Measurements from ENCODE around the gene SMARCAL1.

The SMARCAL1 gene

GRCh38 chr2:216502381-216503158 is 90.3 kb downstream of the SMARCAL1 start:
- H3K36me3 ChIP-seq (replicated peaks; ENCODE audit: insufficient read depth, low read length) = peaks cover 35% of the 10 kb centered on the region
- H3K9me3 ChIP-seq (replicated peaks; ENCODE audit: insufficient read depth, low read length) = no peaks in the 10 kb centered on the region
- no peaks in the 10 kb centered on the region for H3K9me2 ChIP-seq (replicated peaks; ENCODE audit: insufficient read depth, low read length)
- H3K4me1 ChIP-seq (ENCODE audit: low read length) = peaks cover 15% of the 10 kb centered on the region
- H4K20me1 ChIP-seq (ENCODE audit: insufficient read depth, low read length) = peaks cover 16% of the 10 kb centered on the region; the same call in 1 of the 2 replicates
- H3K4me3 ChIP-seq (ENCODE audit: low read length) = no peak overlapping the region
- DNase-seq = no peak
- no peak overlapping the region for H3K9ac ChIP-seq (ENCODE audit: low read length)
- H3K79me2 ChIP-seq (ENCODE audit: low read length) = peaks cover 57% of the 10 kb centered on the region
- H3K27ac ChIP-seq (ENCODE audit: low read length) = no peak overlapping the region
- no peaks in the 10 kb centered on the region for H3K27me3 ChIP-seq (replicated peaks; ENCODE audit: insufficient read depth, low read length)
- peaks cover 12% of the 10 kb centered on the region; the same call in 1 of the 2 replicates for H3F3A ChIP-seq (ENCODE audit: insufficient read depth, low read length)
- no peak overlapping the region for H2AFZ ChIP-seq (ENCODE audit: low read length)
- H3K4me2 ChIP-seq (ENCODE audit: low read depth, low read length) = no peak overlapping the region
- no peak for TF ChIP-seq CTCF (IDR thresholded peaks at IDR 0.05; ENCODE audit: low read length)
- TF ChIP-seq EZH2 (optimal IDR thresholded peaks at IDR 0.05; ENCODE audit: low read depth, low read length) = no peak
- no peak for TF ChIP-seq EZH2phosphoT487 (IDR thresholded peaks at IDR 0.05; ENCODE audit: low read length)

GRCh38 chr2:216503159-216503629 is 90.9 kb downstream of the SMARCAL1 start:
- Histone ChIP-seq H3K9me2 (replicated peaks; ENCODE audit: insufficient read depth, low read length) (no peaks in the 10 kb centered on the region), H2AFZ (ENCODE audit: low read length) (no peak overlapping the region), H3K27ac (ENCODE audit: low read length) (no peak overlapping the region), H3K4me3 (ENCODE audit: low read length) (no peak overlapping the region), H3K27me3 (replicated peaks; ENCODE audit: insufficient read depth, low read length) (no peaks in the 10 kb centered on the region), H3K79me2 (ENCODE audit: low read length) (peaks cover 50% of the 10 kb centered on the region), H3K36me3 (replicated peaks; ENCODE audit: insufficient read depth, low read length) (peaks cover 35% of the 10 kb centered on the region), H3K9ac (ENCODE audit: low read length) (no peak overlapping the region), H3K4me2 (ENCODE audit: low read depth, low read length) (no peak overlapping the region), H4K20me1 (ENCODE audit: insufficient read depth, low read length) (peaks cover 16% of the 10 kb centered on the region; the same call in 1 of the 2 replicates), H3K4me1 (ENCODE audit: low read length) (peaks cover 12% of the 10 kb centered on the region; the same call in 1 of the 2 replicates), H3F3A (ENCODE audit: insufficient read depth, low read length) (peaks cover 16% of the 10 kb centered on the region; the same call in 1 of the 2 replicates), H3K9me3 (replicated peaks; ENCODE audit: insufficient read depth, low read length) (no peaks in the 10 kb centered on the region)
- no peak for DNase-seq
- TF ChIP-seq EZH2 (optimal IDR thresholded peaks at IDR 0.05; ENCODE audit: low read depth, low read length) (no peak), CTCF (IDR thresholded peaks at IDR 0.05; ENCODE audit: low read length) (no peak), EZH2phosphoT487 (IDR thresholded peaks at IDR 0.05; ENCODE audit: low read length) (no peak)

GRCh38 chr2:216503697-216504375 is 91.6 kb downstream of the SMARCAL1 start:
- Histone ChIP-seq H3K9me3 (replicated peaks; ENCODE audit: insufficient read depth, low read length) (no peaks in the 10 kb centered on the region), H3F3A (ENCODE audit: insufficient read depth, low read length) (peaks cover 16% of the 10 kb centered on the region; the same call in 1 of the 2 replicates), H4K20me1 (ENCODE audit: insufficient read depth, low read length) (peaks cover 16% of the 10 kb centered on the region; the same call in 1 of the 2 replicates), H3K9ac (ENCODE audit: low read length) (no peak overlapping the region), H3K79me2 (ENCODE audit: low read length) (peaks cover 48% of the 10 kb centered on the region), H2AFZ (ENCODE audit: low read length) (no peak overlapping the region), H3K4me3 (ENCODE audit: low read length) (no peak overlapping the region), H3K4me2 (ENCODE audit: low read depth, low read length) (no peak overlapping the region), H3K36me3 (replicated peaks; ENCODE audit: insufficient read depth, low read length) (peaks cover 35% of the 10 kb centered on the region), H3K9me2 (replicated peaks; ENCODE audit: insufficient read depth, low read length) (no peaks in the 10 kb centered on the region), H3K27ac (ENCODE audit: low read length) (no peak overlapping the region), H3K27me3 (replicated peaks; ENCODE audit: insufficient read depth, low read length) (no peaks in the 10 kb centered on the region), H3K4me1 (ENCODE audit: low read length) (peaks cover 12% of the 10 kb centered on the region; the same call in 1 of the 2 replicates)
- no peak for DNase-seq
- no peak for TF ChIP-seq EZH2phosphoT487 (IDR thresholded peaks at IDR 0.05; ENCODE audit: low read length)
- no peak for TF ChIP-seq CTCF (IDR thresholded peaks at IDR 0.05; ENCODE audit: low read length)
- TF ChIP-seq EZH2 (optimal IDR thresholded peaks at IDR 0.05; ENCODE audit: low read depth, low read length) = no peak
